Vagina (tissue), 2 donors: Measurements from ENCODE around the gene TAB3. TPM values are rescaled to one million over a fixed set of nuclear protein-coding genes. Genes with fewer than 3 reads are reported as not detected.

ENCODE experiments used
- DNase-seq, 2 donors: peaks; one replicate each; pipeline ENCODE4 v3.0.0-alpha.2; 2017; ENCODE audit errors: extremely low spot score in 2 of 2
- H3K27ac ChIP-seq: fragments of 200-600 bp; sonication (generic); one replicate; pipeline ENCODE4 v1.5.1; 2019
- H3K27me3 ChIP-seq: fragments of 200-600 bp; sonication (generic); one replicate; pipeline ENCODE4 v1.5.1; 2019
- H3K36me3 ChIP-seq, 2 donors: fragments of 200-600 bp; sonication (generic); one replicate each; pipeline ENCODE4 v1.5.1; 2017 to 2019
- H3K4me1 ChIP-seq: fragments of 200-600 bp; sonication (generic); one replicate; pipeline ENCODE4 v1.5.1; 2019
- H3K4me3 ChIP-seq, 2 donors: fragments of 200-600 bp; sonication (generic); 1 replicate in 1 of 2; 2 replicates in 1 of 2; pipeline ENCODE4 v1.5.1; 2016 to 2019
- H3K9me3 ChIP-seq: fragments of 200-600 bp; sonication (generic); one replicate; pipeline ENCODE4 v1.5.1; 2019
- POLR2A ChIP-seq, 2 donors: fragments of 450-650 bp; IDR thresholded peaks; one replicate each; pipeline ENCODE4 v1.6.1; 2017; ENCODE audit warnings: antibody characterized with exemption in 2 of 2, mild to moderate bottlenecking in 2 of 2, moderate library complexity in 2 of 2
- POLR2AphosphoS5 ChIP-seq, 2 donors: sonication (generic); formaldehyde crosslinking; IDR thresholded peaks; one replicate each; pipeline ENCODE4 v1.9.0; 2017; ENCODE audit warnings: antibody characterized with exemption in 2 of 2, mild to moderate bottlenecking in 2 of 2, low read depth in 1 of 2; ENCODE audit not compliant: insufficient read depth in 1 of 2
- intact Hi-C: fragments of 100-400 bp; cut with DNase I; formaldehyde crosslinking; loops from one replicate; pipeline ENCODE4 v1.15.1; 2023
- total RNA-seq: library from RNA; depleted of rRNA; stranded (reverse); fragments of >200 nt; gene quantifications from one replicate; pipeline ENCODE4 v1.2.3, GENCODE V29; 2016
- TF ChIP-seq, protein P1 (sequence below), 3 experiments: fragments of 450-650 bp in 2 of 3; fragments of 200-600 bp in 1 of 3; sonication (generic) in 1 of 3; IDR thresholded peaks; one replicate each; pipeline ENCODE4 v1.5.1; 2017 to 2019; ENCODE audit warnings: antibody characterized with exemption in 3 of 3, mild to moderate bottlenecking in 2 of 3, moderate library complexity in 2 of 3

TAB3 gene
- total RNA-seq, 1 donor from 2014 or later = 18.4 TPM

DNA sequence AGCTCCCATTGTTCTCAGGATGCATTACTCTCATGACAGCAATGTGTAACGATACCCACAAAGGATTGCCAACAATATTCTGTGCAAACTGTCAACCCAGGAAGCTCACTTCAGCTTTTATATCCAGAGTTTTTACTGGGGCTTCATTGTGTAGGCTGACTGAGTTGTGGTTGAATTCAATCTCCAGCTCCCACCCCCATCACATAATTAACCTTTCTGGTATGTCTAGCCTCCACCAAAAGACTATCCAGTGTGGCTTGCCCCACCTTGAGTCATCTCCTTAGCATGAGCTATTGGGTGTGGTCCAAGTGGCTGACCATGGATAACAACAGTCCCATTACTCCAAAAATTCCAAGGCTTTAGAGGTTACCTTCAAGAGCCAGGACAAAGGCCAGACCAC is 17.7 kb upstream of the TAB3 start:
- H3K4me3 ChIP-seq = no peak overlapping the region
- no peak for DNase-seq
- H3K9me3 ChIP-seq = no peaks in the 10 kb centered on the region
- H3K36me3 ChIP-seq = no peaks in the 10 kb centered on the region
- no peak overlapping the region for H3K27ac ChIP-seq
- intact Hi-C loops = no loop called here
- H3K27me3 ChIP-seq = no peaks in the 10 kb centered on the region
- no peaks in the 10 kb centered on the region for H3K4me1 ChIP-seq
- TF ChIP-seq POLR2AphosphoS5 (IDR thresholded peaks at IDR 0.05; ENCODE audit: insufficient read depth in 1 of 2, low read depth in 1 of 2) = no peak
- no peak for TF ChIP-seq POLR2A (IDR thresholded peaks at IDR 0.05)
- TF ChIP-seq, protein P1, sequence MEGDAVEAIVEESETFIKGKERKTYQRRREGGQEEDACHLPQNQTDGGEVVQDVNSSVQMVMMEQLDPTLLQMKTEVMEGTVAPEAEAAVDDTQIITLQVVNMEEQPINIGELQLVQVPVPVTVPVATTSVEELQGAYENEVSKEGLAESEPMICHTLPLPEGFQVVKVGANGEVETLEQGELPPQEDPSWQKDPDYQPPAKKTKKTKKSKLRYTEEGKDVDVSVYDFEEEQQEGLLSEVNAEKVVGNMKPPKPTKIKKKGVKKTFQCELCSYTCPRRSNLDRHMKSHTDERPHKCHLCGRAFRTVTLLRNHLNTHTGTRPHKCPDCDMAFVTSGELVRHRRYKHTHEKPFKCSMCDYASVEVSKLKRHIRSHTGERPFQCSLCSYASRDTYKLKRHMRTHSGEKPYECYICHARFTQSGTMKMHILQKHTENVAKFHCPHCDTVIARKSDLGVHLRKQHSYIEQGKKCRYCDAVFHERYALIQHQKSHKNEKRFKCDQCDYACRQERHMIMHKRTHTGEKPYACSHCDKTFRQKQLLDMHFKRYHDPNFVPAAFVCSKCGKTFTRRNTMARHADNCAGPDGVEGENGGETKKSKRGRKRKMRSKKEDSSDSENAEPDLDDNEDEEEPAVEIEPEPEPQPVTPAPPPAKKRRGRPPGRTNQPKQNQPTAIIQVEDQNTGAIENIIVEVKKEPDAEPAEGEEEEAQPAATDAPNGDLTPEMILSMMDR (IDR thresholded peaks at IDR 0.05) = no peak

DNA sequence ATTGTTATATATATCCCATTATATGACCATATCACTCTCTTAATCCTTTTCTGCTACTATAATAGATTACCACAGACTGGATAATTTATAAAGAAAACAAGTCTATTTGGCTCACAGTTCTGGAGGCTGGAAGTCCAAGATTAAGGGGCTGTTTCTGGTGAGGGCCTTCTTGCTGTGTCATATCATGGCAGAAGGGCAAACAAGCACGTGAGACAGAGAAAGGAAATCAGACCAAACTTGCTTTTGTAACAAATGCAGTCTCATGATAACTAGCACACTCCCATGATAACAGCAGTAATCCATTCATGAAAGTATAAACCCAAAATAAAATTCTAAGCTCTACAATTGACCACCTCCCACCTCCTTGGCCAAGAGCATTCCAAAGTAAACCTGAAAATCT is 16.3 kb upstream of the TAB3 start:
- TF ChIP-seq POLR2AphosphoS5 (IDR thresholded peaks at IDR 0.05; ENCODE audit: insufficient read depth in 1 of 2, low read depth in 1 of 2) (no peak), POLR2A (IDR thresholded peaks at IDR 0.05) (no peak)
- TF ChIP-seq, protein P1 (IDR thresholded peaks at IDR 0.05) = no peak
- Histone ChIP-seq H3K4me1 (no peaks in the 10 kb centered on the region), H3K36me3 (no peaks in the 10 kb centered on the region), H3K4me3 (no peak overlapping the region), H3K27me3 (no peaks in the 10 kb centered on the region), H3K27ac (no peak overlapping the region), H3K9me3 (no peaks in the 10 kb centered on the region)
- no peak for DNase-seq
- intact Hi-C loops = no loop called here

DNA sequence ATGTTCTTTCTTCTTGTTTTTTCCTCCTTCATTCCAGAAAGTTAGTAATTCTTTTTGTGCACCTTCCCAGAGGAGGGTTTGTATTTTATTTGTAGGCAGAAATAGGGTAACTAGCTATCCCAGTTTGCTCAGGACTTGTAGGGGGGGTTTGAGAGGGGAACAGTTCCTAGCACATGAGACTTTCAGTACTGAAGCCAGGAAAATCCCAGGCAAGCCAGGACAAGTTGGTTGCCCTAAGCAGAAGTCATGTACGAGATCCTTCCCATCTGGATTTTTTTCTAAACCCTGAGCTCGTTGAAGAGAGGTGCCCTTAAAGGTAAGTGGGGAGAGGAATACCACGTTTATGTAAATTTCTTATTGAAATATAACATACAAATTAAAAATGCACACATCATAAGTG is 15.6 kb upstream of the TAB3 start:
- intact Hi-C loops = no loop called here
- no peak for DNase-seq

DNA sequence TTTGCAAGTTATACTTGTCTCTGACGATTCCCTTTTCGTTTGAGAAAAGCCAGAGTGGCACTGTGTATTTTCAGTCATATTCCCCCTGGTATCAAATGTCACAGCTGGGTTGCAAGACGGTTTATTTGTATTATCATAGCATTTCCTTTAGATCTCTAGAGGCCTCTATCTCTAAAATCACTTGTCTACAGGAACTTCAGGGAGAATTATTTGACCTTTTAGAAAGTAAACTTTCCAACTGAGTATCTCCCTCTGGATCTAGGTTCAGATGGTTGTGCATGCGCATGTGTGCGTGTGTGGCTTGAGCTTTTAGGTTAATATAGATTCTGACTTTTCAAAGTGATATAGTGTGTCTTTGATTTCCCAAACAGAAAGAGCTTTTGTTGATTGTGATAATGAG is 15.1 kb upstream of the TAB3 start:
- no peak overlapping the region for H3K27ac ChIP-seq
- no peaks in the 10 kb centered on the region for H3K4me1 ChIP-seq

More for the DNA sequence above, 15.6 kb upstream of the TAB3 start:
- no peak for TF ChIP-seq POLR2A (IDR thresholded peaks at IDR 0.05)
- TF ChIP-seq POLR2AphosphoS5 (IDR thresholded peaks at IDR 0.05; ENCODE audit: insufficient read depth in 1 of 2, low read depth in 1 of 2) = no peak
- TF ChIP-seq, protein P1 (IDR thresholded peaks at IDR 0.05) = no peak
- Histone ChIP-seq H3K9me3 (no peaks in the 10 kb centered on the region), H3K4me3 (no peak overlapping the region), H3K27ac (no peak overlapping the region), H3K27me3 (no peaks in the 10 kb centered on the region), H3K36me3 (no peaks in the 10 kb centered on the region), H3K4me1 (no peaks in the 10 kb centered on the region)

DNA sequence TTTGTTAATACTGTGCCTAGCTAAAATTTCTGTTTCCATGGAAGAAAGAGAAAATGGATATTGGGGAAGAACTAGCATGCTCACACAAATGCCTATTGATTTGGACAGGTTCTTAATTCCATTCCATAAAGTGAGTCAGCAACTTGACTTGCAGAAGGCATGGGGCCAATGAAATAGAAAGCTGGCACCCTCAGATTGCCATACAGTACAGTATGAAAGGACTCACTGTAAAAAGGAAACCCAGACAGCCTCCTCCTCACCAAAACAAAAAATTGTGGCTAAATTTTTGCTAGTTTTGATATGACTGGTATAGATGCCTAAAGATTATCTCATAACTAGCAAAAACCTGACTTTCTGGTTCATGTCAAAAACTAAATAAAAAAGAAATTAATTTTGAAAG is 11.2 kb upstream of the TAB3 start:
- no peaks in the 10 kb centered on the region for H3K9me3 ChIP-seq
- intact Hi-C loops = no loop called here
- no peak overlapping the region for H3K4me3 ChIP-seq
- H3K36me3 ChIP-seq = no peaks in the 10 kb centered on the region
- TF ChIP-seq, protein P1 (IDR thresholded peaks at IDR 0.05) = no peak
- TF ChIP-seq POLR2A (IDR thresholded peaks at IDR 0.05) (no peak), POLR2AphosphoS5 (IDR thresholded peaks at IDR 0.05; ENCODE audit: insufficient read depth in 1 of 2, low read depth in 1 of 2) (no peak)
- no peaks in the 10 kb centered on the region for H3K27me3 ChIP-seq
- no peaks in the 10 kb centered on the region for H3K4me1 ChIP-seq
- no peak overlapping the region for H3K27ac ChIP-seq
- DNase-seq = no peak

More for the DNA sequence above, 15.1 kb upstream of the TAB3 start:
- TF ChIP-seq POLR2AphosphoS5 (IDR thresholded peaks at IDR 0.05; ENCODE audit: insufficient read depth in 1 of 2, low read depth in 1 of 2) (no peak), POLR2A (IDR thresholded peaks at IDR 0.05) (no peak)
- TF ChIP-seq, protein P1 (IDR thresholded peaks at IDR 0.05) = no peak
- DNase-seq = no peak
- Histone ChIP-seq H3K9me3 (no peaks in the 10 kb centered on the region), H3K4me3 (no peak overlapping the region), H3K27me3 (no peaks in the 10 kb centered on the region), H3K36me3 (no peaks in the 10 kb centered on the region)
- intact Hi-C loops = no loop called here
